T-helper 1 cell (primary cell): Measurements from ENCODE around the gene STARD5.

ENCODE experiments used
- DNase-seq, 5 donors: peaks; one replicate each; pipeline ENCODE4 v3.0.0-alpha.2; 2012 to 2020

The STARD5 gene

DNA sequence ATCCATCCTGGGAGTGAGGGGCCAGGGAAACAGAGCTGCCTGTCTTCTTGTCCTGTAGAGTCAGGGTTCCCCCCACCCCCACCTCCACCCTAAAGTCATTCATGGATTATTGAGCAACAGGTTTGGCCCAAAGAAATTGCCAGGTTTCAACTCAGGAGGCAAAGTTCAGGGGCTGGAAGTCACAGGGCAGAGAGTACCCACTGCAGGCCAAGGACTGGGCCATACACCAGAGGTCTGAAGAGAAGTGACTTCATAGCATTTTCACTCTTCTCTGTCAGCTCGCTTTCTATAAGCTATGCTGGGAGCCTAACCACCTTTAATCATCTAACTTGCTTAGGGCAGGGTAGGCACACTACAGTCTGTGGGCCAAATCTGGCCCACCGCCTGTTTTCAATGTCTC is 50.1 kb downstream of the STARD5 start:
- DNase-seq = no peak

DNA sequence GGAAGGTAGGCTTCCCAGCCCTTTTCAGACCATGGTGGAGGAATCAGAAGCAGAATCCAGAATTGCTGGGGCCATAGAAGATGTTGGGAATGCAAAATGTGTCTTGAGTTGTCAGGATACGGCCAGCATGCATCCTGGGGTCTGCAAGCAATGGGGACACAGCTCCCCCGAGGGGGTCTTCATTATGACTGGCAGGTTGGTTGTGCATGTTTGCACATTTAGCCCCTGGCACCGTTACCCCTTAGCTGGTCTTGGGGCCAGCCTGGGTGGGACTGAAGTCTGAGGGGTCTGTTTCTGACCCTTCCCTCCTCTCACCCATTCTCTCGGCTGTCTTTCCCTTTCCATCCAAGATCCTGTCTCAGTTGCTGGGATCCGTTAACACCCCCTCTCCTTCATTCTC is 50.7 kb downstream of the STARD5 start:
- DNase-seq = no peak

DNA sequence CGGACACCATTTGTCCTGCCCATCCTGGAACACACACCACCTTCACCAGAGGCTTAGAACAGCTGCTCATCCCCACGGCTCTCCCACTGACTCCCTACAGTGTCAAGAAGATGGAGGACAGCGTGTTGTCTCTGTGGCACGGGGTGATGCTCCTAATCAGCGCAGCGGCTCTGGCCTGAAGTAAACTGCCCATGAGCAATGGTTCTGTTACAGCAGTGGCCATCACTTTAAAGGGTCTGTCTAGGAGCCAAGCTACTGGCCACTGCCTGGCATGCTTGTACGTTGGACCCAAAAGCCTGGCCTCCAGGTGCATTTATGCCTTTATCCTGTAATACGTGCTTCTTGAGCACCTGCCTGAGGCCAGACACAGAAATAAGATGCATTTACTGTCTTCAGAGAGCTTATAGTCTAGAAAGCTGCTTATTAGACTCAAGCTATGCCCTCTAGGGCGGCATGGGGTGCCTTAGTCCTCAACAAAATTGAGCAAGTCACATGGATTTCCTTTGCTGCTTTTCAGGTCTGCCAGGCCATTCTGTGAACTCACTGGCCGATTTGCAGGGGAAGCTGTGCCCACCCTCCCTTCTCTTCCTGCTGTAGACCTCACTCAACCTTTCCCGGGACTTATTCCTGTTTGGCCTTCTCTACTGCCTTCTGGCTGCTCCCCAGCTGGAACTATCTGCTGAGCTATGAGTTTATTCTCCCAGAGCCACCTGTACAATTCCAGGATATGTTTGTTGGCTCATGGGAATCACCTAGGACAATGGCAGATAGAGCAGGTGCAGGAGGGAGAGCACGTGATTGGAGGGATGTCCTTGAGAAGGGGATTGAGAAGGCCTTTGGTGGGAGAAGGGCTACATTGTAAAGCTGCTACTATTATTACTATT is 51.9 kb downstream of the STARD5 start:
- DNase-seq = no peak

DNA sequence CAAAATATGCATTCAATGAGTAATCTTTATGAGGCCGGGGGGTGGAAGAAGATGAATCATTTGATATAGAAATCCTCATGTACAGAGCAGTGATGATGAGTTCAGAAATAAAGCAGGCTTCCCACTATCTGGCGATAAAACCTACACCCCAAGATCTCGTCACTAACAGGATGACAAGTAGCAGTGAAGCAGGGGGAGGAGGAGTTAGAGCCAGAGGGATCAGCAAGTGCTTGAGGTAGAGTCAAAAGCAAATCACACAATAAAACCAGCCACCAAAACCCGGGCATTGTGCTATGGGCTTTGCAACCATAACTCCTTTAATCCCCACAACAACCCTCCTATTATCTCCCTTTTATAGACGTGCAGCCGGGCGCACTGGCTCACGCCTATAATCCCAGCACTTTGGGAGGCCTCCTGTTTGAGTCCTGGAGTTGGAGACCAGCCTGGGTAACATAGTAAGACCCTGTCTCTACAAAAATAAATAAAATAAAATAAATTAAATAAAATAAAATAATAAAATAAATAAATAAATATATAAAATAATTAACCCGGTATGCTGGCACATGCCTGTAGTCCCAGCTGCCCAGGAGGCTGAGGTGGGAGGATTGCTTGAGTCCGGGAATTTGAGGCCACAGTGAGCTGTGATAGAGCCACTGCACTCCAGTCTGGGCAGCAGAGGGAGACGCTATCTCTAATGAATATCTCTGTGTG is 53.0 kb downstream of the STARD5 start:
- DNase-seq = no peak

GRCh38 chr15:81270188-81270587 is 53.8 kb downstream of the STARD5 start:
- no peak for DNase-seq

GRCh38 chr15:81268881-81269601 is 54.9 kb downstream of the STARD5 start:
- no peak for DNase-seq

GRCh38 chr15:81268340-81268739 is 55.6 kb downstream of the STARD5 start:
- no peak for DNase-seq

DNA sequence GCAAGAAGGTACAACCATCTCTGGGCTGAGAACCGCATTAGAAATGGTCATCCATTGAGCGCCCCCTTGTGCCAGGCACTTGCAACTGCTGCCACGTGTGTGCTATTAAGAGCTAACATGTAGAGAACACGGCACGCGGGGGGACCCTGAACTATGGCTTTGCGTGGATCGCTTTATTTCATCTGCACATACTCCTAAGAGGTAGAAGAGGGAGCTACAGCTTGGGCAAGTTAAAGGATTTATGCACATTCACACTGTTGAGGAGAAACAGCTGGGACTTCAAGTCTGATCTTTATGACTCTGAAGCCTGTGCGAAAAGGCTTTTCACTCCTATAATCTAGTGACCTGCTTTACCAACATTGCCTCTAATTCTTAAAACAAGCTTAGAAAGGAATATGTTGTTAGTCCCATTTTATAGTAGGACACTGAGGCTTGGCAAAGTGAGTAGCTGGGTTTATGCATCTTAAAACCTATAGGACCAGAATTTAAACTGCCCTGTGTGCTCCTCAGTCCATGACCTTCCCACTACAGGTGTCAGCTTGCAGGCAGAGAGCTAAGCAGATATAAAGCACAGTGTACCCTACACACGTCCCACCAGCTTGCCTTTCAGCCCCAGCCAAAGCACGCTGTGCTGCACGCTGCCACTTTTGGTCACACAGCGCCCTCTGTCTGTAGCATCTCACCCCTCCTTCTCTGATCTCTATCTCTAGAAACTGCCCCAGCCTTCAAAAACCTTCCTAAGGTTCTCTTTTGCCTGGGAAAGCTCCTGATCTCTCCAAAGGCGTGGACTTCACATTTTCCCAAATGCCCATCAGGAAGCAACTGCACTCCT is 57.8 kb downstream of the STARD5 start:
- DNase-seq = peak; percentile 55 to 80 (median 67)

DNA sequence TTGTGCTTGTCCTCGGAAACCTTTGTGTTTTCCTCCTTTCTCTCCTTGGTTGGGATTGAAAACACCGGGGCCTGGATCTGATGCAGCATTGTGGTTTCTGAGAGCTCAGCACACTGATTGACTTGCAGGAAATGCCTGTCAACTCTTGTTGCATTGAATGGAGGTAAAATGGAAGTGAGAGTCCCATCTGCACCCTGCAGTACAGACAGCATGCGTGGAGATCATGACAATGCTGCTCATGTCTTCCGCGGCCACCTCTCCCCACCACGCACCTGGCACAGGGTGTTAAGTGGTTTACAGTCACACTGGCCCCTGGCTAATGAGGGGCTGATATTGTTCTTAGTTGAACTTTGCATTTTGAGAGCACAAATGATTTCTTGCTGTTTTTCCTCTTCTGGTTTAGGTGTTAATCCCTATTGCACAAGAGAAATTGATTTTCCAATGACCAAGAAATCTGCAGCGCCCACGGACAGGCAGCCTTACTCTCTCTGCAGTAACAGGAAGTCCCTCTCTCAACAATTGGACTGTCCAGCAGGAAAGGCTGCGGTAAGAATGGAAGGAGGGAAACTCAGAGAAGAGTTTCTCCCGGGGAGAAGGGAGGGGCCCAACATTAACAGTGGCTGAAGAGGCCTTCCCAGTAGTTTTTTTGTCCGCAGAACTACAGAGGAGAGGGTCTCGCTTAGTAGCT is 58.5 kb downstream of the STARD5 start:
- DNase-seq = no peak

DNA sequence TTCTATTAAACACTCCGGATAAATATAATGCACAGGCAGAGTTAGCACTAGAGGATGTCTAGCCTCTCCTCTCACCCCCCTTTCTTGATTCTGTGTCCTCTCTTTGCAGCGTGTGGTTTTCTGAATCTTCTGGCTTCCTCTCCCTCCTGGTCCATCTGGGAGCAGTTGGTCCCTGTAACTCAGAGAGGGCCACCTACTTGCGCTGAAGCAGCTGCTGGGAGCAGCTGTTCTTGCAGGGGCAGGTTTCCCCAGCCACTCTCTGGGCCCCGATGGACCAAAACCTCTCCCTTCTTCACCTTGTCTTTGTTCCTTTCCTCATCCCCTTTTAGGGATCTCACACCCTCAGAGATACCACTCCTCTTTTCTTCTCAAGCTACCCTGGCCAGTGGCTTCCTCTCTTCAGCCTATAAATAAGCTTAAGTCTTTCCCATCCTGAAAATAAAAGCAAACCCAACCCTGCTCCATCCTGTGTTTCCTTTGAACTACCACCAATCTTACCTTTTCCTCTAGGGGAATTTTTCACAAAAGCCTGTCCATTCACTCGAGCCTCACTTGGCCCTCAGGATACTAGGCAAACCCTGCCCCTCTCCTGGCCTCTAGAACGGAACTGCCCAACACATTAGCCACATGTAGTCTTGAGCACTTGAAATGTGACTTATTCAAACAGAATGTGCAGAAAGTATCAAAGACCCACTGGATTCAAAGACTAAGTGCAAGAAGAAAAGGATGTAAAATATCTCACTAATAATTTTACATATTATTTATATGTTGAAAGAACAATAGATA is 59.7 kb downstream of the STARD5 start:
- DNase-seq = no peak

DNA sequence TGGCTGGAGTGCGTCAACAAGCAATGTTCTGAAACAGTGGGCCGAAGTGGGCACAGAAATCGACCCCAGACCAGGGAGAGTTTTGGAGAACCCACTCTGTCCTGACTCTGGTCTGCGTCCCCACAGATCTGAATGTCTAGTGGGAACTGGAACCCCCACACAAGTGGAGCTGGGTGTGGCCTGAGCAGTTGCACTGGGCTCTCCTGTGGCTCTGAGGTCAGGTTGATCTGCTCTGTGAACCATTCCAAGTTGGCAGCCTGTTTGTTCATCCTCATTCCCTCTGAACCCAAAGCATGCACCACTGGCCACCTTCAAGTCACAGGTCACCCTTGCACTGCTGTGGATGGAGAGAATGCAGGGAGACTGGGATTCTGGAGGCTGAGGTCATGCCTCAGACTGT is 60.5 kb downstream of the STARD5 start:
- no peak for DNase-seq

- DNase-seq = no peak
Observed at GRCh38 chr15:81261172-81261811, 62.6 kb downstream of the STARD5 start.

- DNase-seq = no peak
Observed at GRCh38 chr15:81259760-81260298, 64.1 kb downstream of the STARD5 start.
